Measurements from ENCODE around the gene LRRC7. TPM values are rescaled to one million over a fixed set of nuclear protein-coding genes. Genes with fewer than 3 reads are reported as not detected.

LRRC7 gene
- total RNA-seq = 1 to 10 TPM in 1 of 4 donors, under 1 TPM in 3; 0.40 to 1.7 (median 0.63) TPM

GRCh38 chr1:69567652-69568420, at the start of gene LRRC7:
LRRC7 (plus strand) TSS chr1:69567922; CDS start chr1:69568640, 718 bp downstream.
- Histone ChIP-seq H3K27ac (peak within 1 kb of the TSS in 1 of 4 donors; percentile 25), H3K4me3 (peak within 1 kb of the TSS in 3 of 4 donors; percentile 9 to 52 (median 44)), H3K9me3 (no peaks in the 10 kb centered on the region), H3K4me1 (peaks cover 0 to 15% (median 0%) of the 10 kb centered on the region in 4 donors), H3K27me3 (peaks cover 0 to 12% of the 10 kb centered on the region in 2 donors), H3K36me3 (no peaks in the 10 kb centered on the region)
- DNase-seq = peak in 1 of 3 donors; percentile 47
- TF ChIP-seq CTCF (IDR thresholded peaks at IDR 0.05) = no peak
- TF ChIP-seq POLR2A (IDR thresholded peaks at IDR 0.05) = no peak

GRCh38 chr1:69519006-69519405, 48.7 kb upstream of the LRRC7 start:
- no peak overlapping the region for H3K27ac ChIP-seq
- H3K9me3 ChIP-seq = no peaks in the 10 kb centered on the region
- DNase-seq = no peak
- H3K4me1 ChIP-seq = no peaks in the 10 kb centered on the region
- H3K27me3 ChIP-seq = no peaks in the 10 kb centered on the region
- TF ChIP-seq CTCF (IDR thresholded peaks at IDR 0.05) (no peak), POLR2A (IDR thresholded peaks at IDR 0.05) (no peak)
- H3K4me3 ChIP-seq = no peak overlapping the region
- H3K36me3 ChIP-seq = no peaks in the 10 kb centered on the region

GRCh38 chr1:69520326-69520725, 47.4 kb upstream of the LRRC7 start:
- DNase-seq = no peak
- Histone ChIP-seq H3K4me3 (no peak overlapping the region), H3K9me3 (no peaks in the 10 kb centered on the region), H3K27ac (no peak overlapping the region), H3K36me3 (no peaks in the 10 kb centered on the region), H3K4me1 (no peaks in the 10 kb centered on the region), H3K27me3 (no peaks in the 10 kb centered on the region)
- TF ChIP-seq CTCF (IDR thresholded peaks at IDR 0.05) = no peak
- TF ChIP-seq POLR2A (IDR thresholded peaks at IDR 0.05) = no peak

GRCh38 chr1:69523032-69523431, 44.7 kb upstream of the LRRC7 start:
- TF ChIP-seq CTCF (IDR thresholded peaks at IDR 0.05) = no peak
- no peak for TF ChIP-seq POLR2A (IDR thresholded peaks at IDR 0.05)
- Histone ChIP-seq H3K9me3 (no peaks in the 10 kb centered on the region), H3K36me3 (no peaks in the 10 kb centered on the region), H3K4me3 (no peak overlapping the region), H3K27ac (no peak overlapping the region), H3K4me1 (no peaks in the 10 kb centered on the region), H3K27me3 (no peaks in the 10 kb centered on the region)
- no peak for DNase-seq

- Histone ChIP-seq H3K4me1 (no peaks in the 10 kb centered on the region), H3K9me3 (no peaks in the 10 kb centered on the region), H3K4me3 (no peak overlapping the region), H3K27me3 (no peaks in the 10 kb centered on the region), H3K27ac (no peak overlapping the region), H3K36me3 (no peaks in the 10 kb centered on the region)
- DNase-seq = no peak
- TF ChIP-seq POLR2A (IDR thresholded peaks at IDR 0.05) = no peak
- no peak for TF ChIP-seq CTCF (IDR thresholded peaks at IDR 0.05)
These were observed 44.3 kb upstream of the LRRC7 start for GRCh38 chr1:69523461-69523860.
